HUDEP-2 (cell line): Measurements from ENCODE around the gene ZNF331.

Source experiments
- DNase-seq, 76 experiments: peaks; one replicate each; lab custom pipeline; 2025; ENCODE audit not compliant: unreplicated experiment in 76 of 76; lab: John Stamatoyannopoulos, UW

The ZNF331 gene

GRCh38 chr19:53555352-53555751 is 17.4 kb downstream of the ZNF331 start:
- DNase-seq: no peak

- DNase-seq: no peak
These were observed 33.4 kb downstream of the ZNF331 start for GRCh38 chr19:53571339-53571738.

- no peak for DNase-seq
These were observed 39.2 kb downstream of the ZNF331 start for GRCh38 chr19:53576941-53577653.

- no peak for DNase-seq
These were observed 40.0 kb downstream of the ZNF331 start for GRCh38 chr19:53577968-53578367.

GRCh38 chr19:53579518-53579917 is 41.6 kb downstream of the ZNF331 start:
- DNase-seq: no peak

GRCh38 chr19:53580871-53581835 is 43.2 kb downstream of the ZNF331 start:
- DNase-seq: no peak

GRCh38 chr19:53581871-53582279 is 43.9 kb downstream of the ZNF331 start:
- DNase-seq: no peak

- DNase-seq: no peak
These were observed 45.2 kb downstream of the ZNF331 start for GRCh38 chr19:53583181-53583580.

GRCh38 chr19:53586277-53586691 is 48.3 kb downstream of the ZNF331 start:
- DNase-seq: no peak

- no peak for DNase-seq
These were observed 57.0 kb downstream of the ZNF331 start for GRCh38 chr19:53594811-53595509.

- no peak for DNase-seq
These were observed 57.5 kb downstream of the ZNF331 start for GRCh38 chr19:53595510-53595867.

- no peak for DNase-seq
These were observed 58.1 kb downstream of the ZNF331 start for GRCh38 chr19:53596056-53596455.

GRCh38 chr19:53597023-53597422 is 59.1 kb downstream of the ZNF331 start:
- no peak for DNase-seq

- no peak for DNase-seq
These were observed 60.4 kb downstream of the ZNF331 start for GRCh38 chr19:53598361-53598760.

GRCh38 chr19:53600217-53600616 is 62.3 kb downstream of the ZNF331 start:
- DNase-seq: no peak

- DNase-seq: no peak
These were observed 68.1 kb downstream of the ZNF331 start for GRCh38 chr19:53606031-53606430.

- DNase-seq: no peak
These were observed 70.4 kb downstream of the ZNF331 start for GRCh38 chr19:53608381-53608780.

GRCh38 chr19:53612762-53613526 is 75.0 kb downstream of the ZNF331 start:
- no peak for DNase-seq

- DNase-seq: no peak
These were observed 84.2 kb downstream of the ZNF331 start for GRCh38 chr19:53621885-53622740.
